Suprapubic skin (tissue), 3 donors: ENCODE data around the gene PIP5K1A.

Experiments
- CTCF ChIP-seq, 2 donors: fragments of 200-600 bp in 1 of 2; fragments of 450-650 bp in 1 of 2; sonication (generic) in 1 of 2; IDR thresholded peaks; one replicate each; pipeline ENCODE4 v1.5.1; 2016 to 2019; ENCODE audit warnings: antibody characterized with exemption in 2 of 2, mild to moderate bottlenecking in 1 of 2, moderate library complexity in 1 of 2
- EP300 ChIP-seq: sonication (generic); formaldehyde crosslinking; IDR thresholded peaks from one replicate; pipeline ENCODE4 v1.6.1; 2017; ENCODE audit warnings: antibody characterized with exemption
- POLR2A ChIP-seq, 2 donors: fragments of 450-650 bp; IDR thresholded peaks; one replicate each; pipeline ENCODE4 v1.6.1; 2017; ENCODE audit warnings: antibody characterized with exemption in 2 of 2, mild to moderate bottlenecking in 2 of 2, moderate library complexity in 2 of 2

GRCh38 chr1:151266315-151266714, 68.0 kb downstream of the PIP5K1A start:
- no peak for TF ChIP-seq CTCF (IDR thresholded peaks at IDR 0.05)
- no peak for TF ChIP-seq EP300
- no peak for TF ChIP-seq POLR2A (IDR thresholded peaks at IDR 0.05)
